GM12891 (cell line): Measurements from ENCODE around the gene NUP210.
"Not testable (repeated sequence)": the region's sequence is repeated elsewhere in the genome, so short reads cannot be mapped to it uniquely, and the experiment has no call there.

Experiments used
- DNase-seq: peaks from one replicate; pipeline ENCODE4 v3.0.0; 2011; ENCODE audit warnings: low spot score; ENCODE audit not compliant: insufficient read length
- FAIRE-seq: peaks from 2 replicates; lab custom pipeline; 2011; peaks lifted over from hg19 to GRCh38; lab: Jason Lieb, UNC
- PAX5 ChIP-seq: IDR thresholded peaks from 2 replicates; pipeline ENCODE4 v1.6.1; 2011; ENCODE audit warnings: low read length, moderate library complexity, mild to moderate bottlenecking; ENCODE audit not compliant: insufficient read depth, severe bottlenecking
- POLR2A ChIP-seq: IDR thresholded peaks from 2 replicates; pipeline ENCODE4 v1.6.1; 2011; ENCODE audit warnings: low read depth, low read length, control low read depth
- POLR2AphosphoS5 ChIP-seq: IDR thresholded peaks from 2 replicates; pipeline ENCODE4 v1.6.1; 2011; ENCODE audit warnings: low read depth, low read length, control low read depth
- POU2F2 ChIP-seq: IDR thresholded peaks from 2 replicates; pipeline ENCODE4 v1.6.1; 2011; ENCODE audit warnings: low read depth, mild to moderate bottlenecking, control low read depth, low read length, moderate library complexity
- SPI1 ChIP-seq: IDR thresholded peaks from 2 replicates; pipeline ENCODE4 v1.6.1; 2011; ENCODE audit warnings: low read depth, low read length, control low read depth
- TAF1 ChIP-seq: IDR thresholded peaks from 2 replicates; pipeline ENCODE4 v1.6.1; 2011; ENCODE audit warnings: low read depth, low read length, control low read depth

NUP210 gene

GRCh38 chr3:13459605-13460340, 39.7 kb upstream of the NUP210 start:
- DNase-seq, result no peak
- FAIRE-seq, result no peak
- TF ChIP-seq SPI1 (no peak), POLR2AphosphoS5 (no peak), TAF1 (no peak), POLR2A (no peak), POU2F2 (no peak), PAX5 (no peak)

- TF ChIP-seq TAF1, result no peak
- no peak for TF ChIP-seq POLR2A
- TF ChIP-seq POU2F2, result no peak
- TF ChIP-seq POLR2AphosphoS5, result no peak
- TF ChIP-seq PAX5, result no peak
- no peak for TF ChIP-seq SPI1
- FAIRE-seq, result no peak
- no peak for DNase-seq
Measured at GRCh38 chr3:13457593-13457992, 37.5 kb upstream of the NUP210 start.

GRCh38 chr3:13455644-13456043, 35.5 kb upstream of the NUP210 start:
- TF ChIP-seq POLR2AphosphoS5, result no peak
- no peak for TF ChIP-seq POLR2A
- no peak for FAIRE-seq
- DNase-seq, result no peak

GRCh38 chr3:13452490-13453335, 32.6 kb upstream of the NUP210 start:
- no peak for FAIRE-seq
- no peak for DNase-seq

GRCh38 chr3:13451301-13451673, 31.2 kb upstream of the NUP210 start:
- TF ChIP-seq POU2F2, result no peak
- TF ChIP-seq SPI1, result no peak
- no peak for TF ChIP-seq POLR2A
- TF ChIP-seq TAF1, result no peak
- no peak for TF ChIP-seq PAX5
- no peak for TF ChIP-seq POLR2AphosphoS5
- FAIRE-seq (no peak), DNase-seq (no peak)

More at GRCh38 chr3:13452490-13453335, 32.6 kb upstream of the NUP210 start:
- TF ChIP-seq POLR2AphosphoS5 (no peak), POU2F2 (no peak), SPI1 (no peak), POLR2A (no peak), TAF1 (no peak), PAX5 (no peak)

- DNase-seq, FAIRE-seq: not testable (repeated sequence)
Measured at GRCh38 chr3:13442882-13443281, 22.8 kb upstream of the NUP210 start.

- FAIRE-seq (no peak), DNase-seq (no peak)
- no peak for TF ChIP-seq SPI1
- no peak for TF ChIP-seq POLR2AphosphoS5
- TF ChIP-seq POU2F2, result no peak
- no peak for TF ChIP-seq PAX5
- no peak for TF ChIP-seq POLR2A
- TF ChIP-seq TAF1, result no peak
Measured at GRCh38 chr3:13440204-13440817, 20.2 kb upstream of the NUP210 start.

GRCh38 chr3:13436213-13436612, 16.1 kb upstream of the NUP210 start:
- not testable (repeated sequence) for DNase-seq, FAIRE-seq

GRCh38 chr3:13433912-13434311, 13.8 kb upstream of the NUP210 start:
- FAIRE-seq (no peak), DNase-seq (no peak)
- TF ChIP-seq POLR2AphosphoS5, result no peak
- TF ChIP-seq SPI1, result no peak
- no peak for TF ChIP-seq POLR2A
- no peak for TF ChIP-seq POU2F2
- no peak for TF ChIP-seq PAX5
- TF ChIP-seq TAF1, result no peak

GRCh38 chr3:13432093-13432492, 12.0 kb upstream of the NUP210 start:
- no peak for DNase-seq
- FAIRE-seq, result no peak
- TF ChIP-seq POLR2AphosphoS5 (no peak), TAF1 (no peak), PAX5 (no peak), POU2F2 (no peak)

- not testable (repeated sequence) for DNase-seq, FAIRE-seq
Measured at GRCh38 chr3:13430411-13430875, 10.3 kb upstream of the NUP210 start.
